WERI-Rb-1 (cell line): ENCODE measurements around the gene BIVM.

Experiments used
- DNase-seq: peaks from one replicate; pipeline ENCODE4 v3.0.0-alpha.2; 2020
- H3K27ac ChIP-seq: fragments of 250-450 bp; sonication (Bioruptor Pico); 2 replicates; pipeline ENCODE4 v1.5.1; 2020; ENCODE audit warnings: mild to moderate bottlenecking, moderate library complexity
- H3K27me3 ChIP-seq: fragments of 250-450 bp; sonication (Bioruptor Pico); 2 replicates; pipeline ENCODE4 v1.5.1; 2021; ENCODE audit warnings: mild to moderate bottlenecking, low read depth, moderate library complexity; ENCODE audit not compliant: insufficient read depth, severe bottlenecking
- H3K36me3 ChIP-seq: fragments of 250-450 bp; sonication (Bioruptor Pico); 2 replicates; pipeline ENCODE4 v1.5.1; 2020; ENCODE audit warnings: mild to moderate bottlenecking, moderate library complexity
- H3K4me3 ChIP-seq: 2 replicates; pipeline ENCODE4 v1.5.1; 2011; ENCODE audit warnings: low read depth, mild to moderate bottlenecking, control low read depth, low read length
- H3K9me3 ChIP-seq: fragments of 250-450 bp; sonication (Bioruptor Pico); 2 replicates; pipeline ENCODE4 v1.5.1; 2021; ENCODE audit warnings: mild to moderate bottlenecking, moderate library complexity; ENCODE audit not compliant: severe bottlenecking
- CTCF ChIP-seq: IDR thresholded peaks from 2 replicates; pipeline ENCODE4 v1.5.1; 2011; ENCODE audit warnings: low read depth, mild to moderate bottlenecking, control low read depth, inconsistent platforms, low read length

Gene BIVM

DNA sequence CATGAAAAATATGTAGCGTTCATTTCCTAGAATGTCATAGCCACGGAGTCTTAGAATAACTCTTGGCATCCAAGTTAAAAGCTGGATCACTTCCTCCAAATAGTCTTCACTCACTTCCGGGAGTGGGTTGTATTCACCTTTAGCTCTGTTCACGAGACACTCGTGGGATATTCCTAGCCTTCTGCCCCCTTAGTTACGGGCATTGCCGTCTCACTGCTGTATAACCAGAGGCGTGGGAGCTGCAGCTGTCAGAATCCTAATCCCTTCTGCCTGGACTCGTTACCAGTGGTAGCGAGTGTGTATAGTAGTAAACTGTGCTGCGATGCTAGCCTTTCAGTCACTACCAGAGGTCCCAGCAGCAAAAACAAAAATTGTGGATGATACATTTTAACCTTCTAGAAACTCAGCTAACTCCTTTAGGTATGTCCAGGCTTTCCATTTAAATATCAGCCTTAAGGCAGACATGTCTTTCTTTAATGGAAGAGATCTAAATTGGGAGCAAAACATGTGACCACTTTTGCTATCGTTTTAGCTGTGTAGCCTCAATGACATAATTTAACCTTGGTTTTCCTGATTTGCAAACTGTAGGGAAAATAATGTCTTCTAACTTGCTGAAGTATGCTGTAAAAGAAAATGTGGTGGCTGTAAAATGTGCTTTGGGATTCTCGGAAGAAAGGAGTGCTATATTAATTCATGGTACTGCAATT lies 81.0 kb downstream of the BIVM start:
- H3K27ac ChIP-seq: no peak overlapping the region
- no peak overlapping the region for H3K4me3 ChIP-seq
- H3K27me3 ChIP-seq: no peaks in the 10 kb centered on the region
- H3K9me3 ChIP-seq: no peaks in the 10 kb centered on the region
- DNase-seq: no peak
- TF ChIP-seq CTCF: no peak
- peaks cover 20% of the 10 kb centered on the region for H3K36me3 ChIP-seq

- H3K9me3 ChIP-seq: no peaks in the 10 kb centered on the region
- no peak for DNase-seq
- H3K36me3 ChIP-seq: no peaks in the 10 kb centered on the region; the same call in 1 of the 2 replicates
- no peak for TF ChIP-seq CTCF
- H3K4me3 ChIP-seq: no peak overlapping the region
- no peaks in the 10 kb centered on the region for H3K27me3 ChIP-seq
- no peak overlapping the region for H3K27ac ChIP-seq
Observed at GRCh38 chr13:102881819-102882686, 83.1 kb downstream of the BIVM start.
